Prostate gland (tissue), 2 donors: ENCODE data around the gene PIK3R2.

Experiments used
- POLR2A ChIP-seq: fragments of 450-650 bp; IDR thresholded peaks from one replicate; pipeline ENCODE4 v1.6.1; 2016; ENCODE audit warnings: antibody characterized with exemption, mild to moderate bottlenecking
- POLR2AphosphoS5 ChIP-seq: sonication (generic); formaldehyde crosslinking; IDR thresholded peaks from one replicate; pipeline ENCODE4 v1.6.1; 2017; ENCODE audit warnings: antibody characterized with exemption
- TF ChIP-seq, protein P1 (sequence below), 4 experiments: fragments of 200-600 bp in 2 of 4; fragments of 450-650 bp in 2 of 4; sonication (generic) in 2 of 4; IDR thresholded peaks; 1 replicate in 3 of 4; 2 replicates in 1 of 4; pipeline ENCODE4 v1.5.1; 2016 to 2019; ENCODE audit warnings: antibody characterized with exemption in 4 of 4, mild to moderate bottlenecking in 2 of 4, moderate library complexity in 2 of 4

DNA sequence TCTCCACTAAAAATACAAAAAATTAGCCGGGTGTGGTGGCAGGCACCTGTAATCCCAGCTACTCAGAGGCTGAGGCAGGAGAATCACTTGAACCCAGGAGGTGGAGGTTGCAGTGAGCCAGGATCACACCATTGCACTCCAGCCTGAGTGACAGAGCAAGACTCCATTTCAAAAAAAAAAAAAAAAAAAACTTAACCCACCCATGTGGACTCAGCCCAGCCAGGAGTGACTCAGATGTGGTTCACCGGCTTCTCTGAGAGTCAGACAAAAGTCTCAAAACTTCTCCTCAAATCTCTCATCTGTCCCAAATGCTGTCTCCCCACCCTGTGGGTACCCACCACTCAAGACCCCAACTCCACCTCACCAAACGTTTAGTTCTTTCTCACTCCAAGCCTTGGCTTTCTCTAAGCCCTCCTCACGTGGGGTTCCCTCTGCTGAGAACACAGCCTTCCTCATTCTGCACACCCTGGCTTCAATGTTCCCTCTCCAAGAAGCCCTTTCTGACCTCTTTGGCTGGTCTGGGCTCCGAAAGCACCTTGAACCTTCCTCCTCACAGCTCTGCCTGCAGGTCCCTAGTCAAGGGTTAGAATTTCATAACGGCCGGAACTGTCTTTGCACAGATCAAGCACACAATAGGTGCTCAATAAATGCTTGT is 61.9 kb downstream of the PIK3R2 start:
- TF ChIP-seq, protein P1, sequence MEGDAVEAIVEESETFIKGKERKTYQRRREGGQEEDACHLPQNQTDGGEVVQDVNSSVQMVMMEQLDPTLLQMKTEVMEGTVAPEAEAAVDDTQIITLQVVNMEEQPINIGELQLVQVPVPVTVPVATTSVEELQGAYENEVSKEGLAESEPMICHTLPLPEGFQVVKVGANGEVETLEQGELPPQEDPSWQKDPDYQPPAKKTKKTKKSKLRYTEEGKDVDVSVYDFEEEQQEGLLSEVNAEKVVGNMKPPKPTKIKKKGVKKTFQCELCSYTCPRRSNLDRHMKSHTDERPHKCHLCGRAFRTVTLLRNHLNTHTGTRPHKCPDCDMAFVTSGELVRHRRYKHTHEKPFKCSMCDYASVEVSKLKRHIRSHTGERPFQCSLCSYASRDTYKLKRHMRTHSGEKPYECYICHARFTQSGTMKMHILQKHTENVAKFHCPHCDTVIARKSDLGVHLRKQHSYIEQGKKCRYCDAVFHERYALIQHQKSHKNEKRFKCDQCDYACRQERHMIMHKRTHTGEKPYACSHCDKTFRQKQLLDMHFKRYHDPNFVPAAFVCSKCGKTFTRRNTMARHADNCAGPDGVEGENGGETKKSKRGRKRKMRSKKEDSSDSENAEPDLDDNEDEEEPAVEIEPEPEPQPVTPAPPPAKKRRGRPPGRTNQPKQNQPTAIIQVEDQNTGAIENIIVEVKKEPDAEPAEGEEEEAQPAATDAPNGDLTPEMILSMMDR (IDR thresholded peaks at IDR 0.05), result no peak
- no peak for TF ChIP-seq POLR2A
- no peak for TF ChIP-seq POLR2AphosphoS5
